CD14-positive monocyte (primary cell): ENCODE data around the gene MED15. TPM values are rescaled to one million over a fixed set of nuclear protein-coding genes. Genes with fewer than 3 reads are reported as not detected.

ENCODE experiments used
- DNase-seq, 3 donors: peaks; one replicate each; pipeline ENCODE4 v3.0.0-alpha.2; 2011 to 2022
- H2AFZ ChIP-seq: 2 replicates; pipeline ENCODE4 v1.6.0; 2012; ENCODE audit warnings: mild to moderate bottlenecking, low read depth, low read length, inconsistent platforms; ENCODE audit not compliant: insufficient read depth, poor library complexity, severe bottlenecking
- H3K27ac ChIP-seq, 2 donors: 1 replicate in 1 of 2; 2 replicates in 1 of 2; pipeline ENCODE4 v1.5.1; 2012 to 2013; ENCODE audit warnings: low read length in 2 of 2, control low read depth in 1 of 2, inconsistent platforms in 1 of 2, low read depth in 1 of 2, mild to moderate bottlenecking in 1 of 2
- H3K27me3 ChIP-seq, 2 donors: one replicate each; pipeline versions ENCODE4 v1.6.0 to v1.6.1; 2011 to 2013; ENCODE audit warnings: low read length in 2 of 2; ENCODE audit not compliant: control insufficient read depth in 2 of 2, insufficient read depth in 2 of 2
- H3K36me3 ChIP-seq, 2 donors: replicated peaks in 1 of 2; 1 replicate in 1 of 2; 2 replicates in 1 of 2; pipeline versions ENCODE4 v1.5.1 to v1.6.1; 2012 to 2013; ENCODE audit warnings: low read length in 2 of 2, control low read depth in 1 of 2, inconsistent platforms in 1 of 2, mild to moderate bottlenecking in 1 of 2; ENCODE audit not compliant: insufficient read depth in 2 of 2, control insufficient read depth in 1 of 2
- H3K4me1 ChIP-seq, 2 donors: 1 replicate in 1 of 2; 2 replicates in 1 of 2; pipeline versions ENCODE4 v1.5.1 to v1.6.1; 2012 to 2013; ENCODE audit warnings: low read length in 2 of 2, control low read depth in 1 of 2, inconsistent platforms in 1 of 2, mild to moderate bottlenecking in 1 of 2, moderate library complexity in 1 of 2; ENCODE audit not compliant: insufficient read depth in 2 of 2, control insufficient read depth in 1 of 2
- H3K4me2 ChIP-seq: replicated peaks from 2 replicates; pipeline ENCODE3; 2012; ENCODE audit warnings: low read length, moderate library complexity, mild to moderate bottlenecking; ENCODE audit not compliant: poor library complexity, severe bottlenecking; ENCODE audit errors: extremely low read depth
- H3K4me3 ChIP-seq, 3 experiments: fragments of 200-600 bp in 1 of 3; sonication (generic) in 1 of 3; replicated peaks in 1 of 3; 1 replicate in 2 of 3; 2 replicates in 1 of 3; pipeline ENCODE4 v1.5.1; 2011 to 2013; ENCODE audit warnings: low read length in 3 of 3, mild to moderate bottlenecking in 3 of 3, control low read depth in 2 of 3, low read depth in 2 of 3, inconsistent platforms in 1 of 3, moderate library complexity in 1 of 3
- H3K79me2 ChIP-seq: 2 replicates; pipeline ENCODE4 v1.6.0; 2012; ENCODE audit warnings: mild to moderate bottlenecking, control low read depth, inconsistent platforms, low read length, moderate library complexity; ENCODE audit not compliant: insufficient read depth
- H3K9ac ChIP-seq: 2 replicates; pipeline ENCODE4 v1.6.0; 2017; ENCODE audit warnings: low read length, mild to moderate bottlenecking; ENCODE audit not compliant: insufficient read depth, poor library complexity, severe bottlenecking
- H3K9me3 ChIP-seq, 2 donors: replicated peaks in 1 of 2; 1 replicate in 1 of 2; 2 replicates in 1 of 2; pipeline versions ENCODE4 v1.5.1 to v1.6.1; 2012 to 2013; ENCODE audit warnings: low read length in 2 of 2, control low read depth in 1 of 2; ENCODE audit not compliant: control insufficient read depth in 1 of 2, insufficient read depth in 1 of 2
- H4K20me1 ChIP-seq: 2 replicates; pipeline ENCODE4 v1.6.0; 2012; ENCODE audit warnings: mild to moderate bottlenecking, low read length, control low read depth, moderate library complexity; ENCODE audit not compliant: insufficient read depth
- H3K27ac Mint-ChIP-seq, 7 donors: one replicate each; pipeline ENCODE4 v1.8.0; 2020; ENCODE audit warnings: mild to moderate bottlenecking in 7 of 7, mixed read lengths in 7 of 7, moderate library complexity in 6 of 7, inconsistent platforms in 2 of 7
- H3K27me3 Mint-ChIP-seq, 3 donors: one replicate each; pipeline ENCODE4 v1.8.0; 2021 to 2022; ENCODE audit warnings: low read depth in 3 of 3, mild to moderate bottlenecking in 3 of 3, mixed read lengths in 3 of 3, moderate library complexity in 3 of 3, inconsistent platforms in 1 of 3
- H3K36me3 Mint-ChIP-seq, 2 donors: one replicate each; pipeline ENCODE4 v1.8.0; 2020; ENCODE audit warnings: mixed read lengths in 2 of 2, inconsistent platforms in 1 of 2, mild to moderate bottlenecking in 1 of 2
- H3K4me1 Mint-ChIP-seq: one replicate; pipeline ENCODE4 v1.8.0; 2020; ENCODE audit warnings: mild to moderate bottlenecking, mixed read lengths
- H3K4me3 Mint-ChIP-seq, 2 donors: one replicate each; pipeline ENCODE4 v1.8.0; 2020; ENCODE audit warnings: mild to moderate bottlenecking in 2 of 2, mixed read lengths in 2 of 2, moderate library complexity in 1 of 2
- H3K9me3 Mint-ChIP-seq, 7 donors: one replicate each; pipeline ENCODE4 v1.8.0; 2020 to 2022; ENCODE audit warnings: mixed read lengths in 7 of 7, mild to moderate bottlenecking in 6 of 7, moderate library complexity in 6 of 7, inconsistent platforms in 2 of 7
- WGBS: methylation state at CpG from one replicate; pipeline ENCODE4 v1.1.5; 2013; ENCODE audit warnings: missing lambda C conversion rate; ENCODE audit not compliant: insufficient coverage; 5-methylcytosine and 5-hydroxymethylcytosine counted together
- intact Hi-C, 2 donors: fragments of 100-400 bp; cut with micrococcal nuclease; formaldehyde crosslinking; loops; one replicate each; pipeline versions ENCODE4 v1.15.0 to v1.15.1; 2023
- polyA plus RNA-seq, 3 donors: library from polyadenylated mRNA; depleted of rRNA in 1 of 3; unstranded in 2 of 3; stranded (reverse) in 1 of 3; fragments of 300-500 nt in 2 of 3; fragments of >200 nt in 1 of 3; fragmentation: Illumina TruSeq in 2 of 3; gene quantifications; 1 replicate in 2 of 3; 2 replicates in 1 of 3; pipeline ENCODE4 v1.2.3, GENCODE V29; 2012 to 2021
- TF ChIP-seq, protein P1 (sequence below): fragments of 200-600 bp; IDR thresholded peaks from one replicate; pipeline ENCODE4 v1.8.0; 2022; ENCODE audit warnings: antibody characterized with exemption, mild to moderate bottlenecking

Gene MED15
- polyA plus RNA-seq, 3 donors, result 10.0 to 126 (median 17.8) TPM

DNA sequence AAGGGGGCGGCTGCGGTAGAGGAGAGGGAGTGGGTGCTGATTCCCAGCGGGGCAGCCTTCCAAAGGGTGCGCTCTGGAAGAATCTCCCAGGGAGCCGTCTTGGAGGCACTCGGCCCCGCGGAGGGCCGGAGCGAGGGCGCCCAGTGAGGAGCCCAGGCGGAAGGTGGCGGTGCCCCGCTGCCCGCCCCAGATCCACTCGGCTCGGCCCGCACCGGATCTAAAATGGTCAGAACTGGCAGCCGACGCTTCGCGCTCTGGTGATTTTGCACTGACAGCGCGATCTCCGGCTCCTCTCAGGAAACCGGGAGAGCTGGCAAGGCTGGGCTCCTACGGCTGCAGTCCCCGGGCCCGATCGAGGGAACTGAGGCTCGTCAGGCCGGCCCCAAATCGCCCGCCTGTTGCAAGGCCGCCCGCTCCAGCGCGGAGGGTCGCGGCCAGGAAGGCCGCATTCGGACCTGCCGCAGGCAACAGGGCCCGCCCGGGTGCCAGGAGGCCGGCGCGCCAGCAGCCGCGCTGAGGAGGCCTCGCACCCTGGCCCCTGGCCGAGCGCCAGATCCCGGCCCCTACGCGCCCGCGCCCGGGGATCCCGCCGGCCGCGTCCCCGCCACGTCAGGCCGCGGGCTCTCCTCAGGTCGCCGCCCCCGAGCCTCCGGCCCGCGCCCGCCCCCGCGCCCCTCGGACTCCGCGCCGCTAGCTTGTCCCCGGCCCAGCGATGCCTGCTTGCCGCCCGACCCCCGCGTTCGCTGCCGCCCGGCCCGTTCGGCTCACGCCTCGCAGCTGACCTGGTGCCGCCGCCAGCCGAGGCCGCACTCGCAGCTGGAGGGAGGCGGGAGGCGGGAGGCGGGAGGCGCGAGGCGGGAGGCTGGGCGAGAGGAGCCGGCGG lies 12.2 kb upstream of the MED15 start, which contains the start of gene KLHL22:
Gene KLHL22 (minus strand): TSS at position 818 of the 883 bp plus-strand sequence. CDS start 6,584 bp downstream, outside the sequence.
- Histone ChIP-seq H3K4me2 (peak within 1 kb of the TSS; percentile 97), H3K9ac (peak within 1 kb of the TSS; percentile 84), H3K27me3 (no peaks in the 10 kb centered on the region), H3K36me3 (peaks cover 0 to 5% of the 10 kb centered on the region in 2 donors), H3K4me3 (peak within 1 kb of the TSS; percentile 82 to 93 (median 86)), H4K20me1 (peaks cover 41% of the 10 kb centered on the region), H3K9me3 (no peaks in the 10 kb centered on the region), H3K27ac (peak within 1 kb of the TSS; percentile 92 to 95), H3K4me1 (peaks cover 18 to 28% of the 10 kb centered on the region in 2 donors), H2AFZ (peak within 1 kb of the TSS; percentile 83), H3K79me2 (peaks cover 49% of the 10 kb centered on the region)
- intact Hi-C loops, result loop anchor here (2.0 to 10.0 kb wide), 4 partner anchors 14 to 378 kb away; partner anchors contain the start of genes PI4KA (in 1 of the 2), RANBP1 (in 1 of the 2), SNAP29 (in 1 of the 2) and TRMT2A (in 1 of the 2)
- Mint-ChIP-seq H3K27ac (peak within 1 kb of the TSS; percentile 92 to 97 (median 93)), H3K36me3 (peaks cover 8 to 10% of the 10 kb centered on the region in 2 donors), H3K9me3 (no peaks in the 10 kb centered on the region), H3K4me1 (peaks cover 32% of the 10 kb centered on the region), H3K27me3 (peaks cover 0 to 2% (median 0%) of the 10 kb centered on the region in 3 donors), H3K4me3 (peak within 1 kb of the TSS; percentile 88 to 93)
- DNase-seq, result peak in 2 of 3 donors; percentile 3 to 26
- under 1% methylated on average over 108 of the region's 108 CpGs for WGBS
- TF ChIP-seq, protein P1, sequence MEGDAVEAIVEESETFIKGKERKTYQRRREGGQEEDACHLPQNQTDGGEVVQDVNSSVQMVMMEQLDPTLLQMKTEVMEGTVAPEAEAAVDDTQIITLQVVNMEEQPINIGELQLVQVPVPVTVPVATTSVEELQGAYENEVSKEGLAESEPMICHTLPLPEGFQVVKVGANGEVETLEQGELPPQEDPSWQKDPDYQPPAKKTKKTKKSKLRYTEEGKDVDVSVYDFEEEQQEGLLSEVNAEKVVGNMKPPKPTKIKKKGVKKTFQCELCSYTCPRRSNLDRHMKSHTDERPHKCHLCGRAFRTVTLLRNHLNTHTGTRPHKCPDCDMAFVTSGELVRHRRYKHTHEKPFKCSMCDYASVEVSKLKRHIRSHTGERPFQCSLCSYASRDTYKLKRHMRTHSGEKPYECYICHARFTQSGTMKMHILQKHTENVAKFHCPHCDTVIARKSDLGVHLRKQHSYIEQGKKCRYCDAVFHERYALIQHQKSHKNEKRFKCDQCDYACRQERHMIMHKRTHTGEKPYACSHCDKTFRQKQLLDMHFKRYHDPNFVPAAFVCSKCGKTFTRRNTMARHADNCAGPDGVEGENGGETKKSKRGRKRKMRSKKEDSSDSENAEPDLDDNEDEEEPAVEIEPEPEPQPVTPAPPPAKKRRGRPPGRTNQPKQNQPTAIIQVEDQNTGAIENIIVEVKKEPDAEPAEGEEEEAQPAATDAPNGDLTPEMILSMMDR, result no peak
